ENCODE measurements around the gene PFKFB2. TPM values are rescaled to one million over a fixed set of nuclear protein-coding genes. Genes with fewer than 3 reads are reported as not detected.

Gene PFKFB2
- total RNA-seq, 1 donor from 2014 or later, result 2.2 TPM

DNA sequence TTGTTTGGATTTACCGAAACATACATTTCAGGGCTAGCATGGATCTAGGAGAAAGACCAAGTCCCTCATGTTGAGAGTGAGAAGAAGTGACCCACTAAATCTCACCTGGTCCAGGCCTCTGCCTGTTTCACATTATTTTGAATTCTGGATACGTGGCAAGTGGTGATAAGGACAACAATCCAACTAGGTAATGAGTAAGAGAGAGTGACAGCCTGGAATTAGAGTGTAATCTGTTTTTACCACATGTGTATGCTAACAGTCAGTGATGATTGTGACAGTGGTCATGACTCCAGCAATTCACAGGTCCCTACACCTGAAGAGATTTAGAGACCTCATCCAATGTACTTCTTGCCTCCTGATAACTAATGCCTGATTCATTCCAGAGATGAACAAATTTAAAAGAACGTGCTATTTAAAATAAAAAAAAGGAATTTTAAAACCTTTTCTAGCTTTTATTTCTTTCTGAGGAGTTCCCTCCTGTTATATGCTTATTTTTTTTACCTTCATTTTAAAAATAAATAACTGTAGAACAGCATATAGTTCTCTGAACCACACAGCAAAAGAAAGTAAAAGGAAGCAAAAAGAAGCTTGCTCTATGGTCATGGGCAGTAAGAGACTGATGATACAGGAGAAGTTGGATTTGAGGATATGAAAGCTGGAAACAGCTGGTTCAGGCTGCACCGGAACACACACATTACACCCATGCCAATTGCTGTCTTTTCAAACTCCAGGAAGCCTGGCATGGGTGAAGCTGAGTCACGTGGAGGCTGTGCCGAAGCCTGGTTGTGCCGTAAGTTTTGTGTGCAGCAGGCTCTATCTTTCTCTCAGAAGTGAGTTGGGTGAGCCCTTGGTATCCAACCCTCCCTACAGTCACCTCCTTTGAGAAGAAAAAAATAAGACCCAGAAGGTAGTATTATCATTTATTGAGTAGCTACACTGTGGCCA lies 35.2 kb upstream of the PFKFB2 start:
- H3K27ac Mint-ChIP-seq, result no peak overlapping the region
- no peak overlapping the region for H3K4me3 Mint-ChIP-seq (ENCODE audit: low read depth)
- no peaks in the 10 kb centered on the region for H3K9me3 Mint-ChIP-seq
- no peak for DNase-seq (ENCODE audit: low spot score)
- intact Hi-C loops (cut with micrococcal nuclease), result no loop called here
- peaks cover 6% of the 10 kb centered on the region for H3K4me1 Mint-ChIP-seq (ENCODE audit: low read depth)
- peaks cover 19% of the 10 kb centered on the region for H3K27me3 Mint-ChIP-seq (ENCODE audit: low read depth)
- H3K36me3 Mint-ChIP-seq (ENCODE audit: low read depth), result no peaks in the 10 kb centered on the region

DNA sequence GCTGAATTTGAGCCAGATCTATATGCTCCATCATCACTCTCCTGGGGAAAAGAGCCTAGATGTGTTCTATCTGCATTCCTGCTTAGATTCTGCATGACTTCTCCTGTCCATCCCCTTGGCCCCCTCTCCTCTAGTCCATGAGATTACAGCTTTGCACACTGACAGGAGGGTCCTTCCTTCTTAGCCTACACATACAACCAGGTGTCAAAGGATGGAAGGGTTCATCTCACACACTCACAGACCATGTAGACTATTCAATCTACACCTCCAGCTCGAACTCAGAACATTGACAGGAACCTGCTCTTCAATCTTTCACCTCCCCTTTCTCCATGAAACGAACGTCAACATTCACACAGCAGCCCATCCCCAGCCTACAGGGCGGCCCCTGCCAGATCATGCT lies 34.4 kb upstream of the PFKFB2 start:
- no peaks in the 10 kb centered on the region for H3K9me3 Mint-ChIP-seq
- H3K4me3 Mint-ChIP-seq (ENCODE audit: low read depth), result no peak overlapping the region
- intact Hi-C loops (cut with micrococcal nuclease), result no loop called here
- DNase-seq (ENCODE audit: low spot score), result no peak
- no peaks in the 10 kb centered on the region for H3K36me3 Mint-ChIP-seq (ENCODE audit: low read depth)
- peaks cover 6% of the 10 kb centered on the region for H3K4me1 Mint-ChIP-seq (ENCODE audit: low read depth)
- H3K27me3 Mint-ChIP-seq (ENCODE audit: low read depth), result peaks cover 14% of the 10 kb centered on the region
- H3K27ac Mint-ChIP-seq, result no peak overlapping the region

DNA sequence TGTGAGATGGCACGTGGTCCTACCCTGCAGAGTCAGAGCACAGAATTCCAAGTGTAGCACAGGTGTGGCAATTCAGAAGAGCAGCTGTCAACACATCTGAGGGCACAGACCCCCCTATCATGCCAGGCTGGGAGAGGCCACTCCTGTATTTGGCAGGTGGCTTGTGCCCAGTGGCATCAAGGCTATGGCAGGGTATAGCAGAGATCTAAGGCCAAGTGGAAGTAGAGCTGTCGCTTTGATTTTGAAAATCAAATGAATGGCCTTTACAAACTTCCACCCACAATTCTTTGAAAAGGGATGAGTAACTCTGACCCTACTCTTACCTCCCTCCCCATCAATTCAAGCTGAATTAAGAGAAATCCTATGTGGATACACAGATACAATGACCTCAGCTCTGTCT lies 33.9 kb upstream of the PFKFB2 start:
- no peak overlapping the region for H3K4me3 Mint-ChIP-seq (ENCODE audit: low read depth)
- intact Hi-C loops (cut with micrococcal nuclease), result no loop called here
- H3K36me3 Mint-ChIP-seq (ENCODE audit: low read depth), result no peaks in the 10 kb centered on the region
- H3K27me3 Mint-ChIP-seq (ENCODE audit: low read depth), result peaks cover 13% of the 10 kb centered on the region
- H3K27ac Mint-ChIP-seq, result no peak overlapping the region
- H3K4me1 Mint-ChIP-seq (ENCODE audit: low read depth), result peaks cover 9% of the 10 kb centered on the region
- no peaks in the 10 kb centered on the region for H3K9me3 Mint-ChIP-seq
- no peak for DNase-seq (ENCODE audit: low spot score)

DNA sequence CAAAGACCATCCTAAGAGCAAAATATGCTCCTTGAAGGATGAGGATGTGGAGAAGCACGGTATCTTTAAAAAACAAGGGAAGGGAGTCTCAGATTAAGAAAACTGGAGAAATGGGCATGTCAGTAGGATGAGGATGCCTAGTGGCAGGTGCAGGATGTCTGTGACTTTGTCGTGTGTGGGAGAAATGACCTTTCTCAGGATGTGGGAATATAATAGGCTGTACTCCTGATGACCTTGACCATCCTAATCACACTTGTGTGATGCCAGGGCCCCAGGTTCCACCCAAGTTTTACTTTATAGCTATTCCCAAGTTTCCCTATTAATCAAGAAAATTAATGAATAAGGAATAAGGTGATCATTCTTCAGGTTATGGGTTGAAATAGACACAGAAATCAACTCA lies 33.4 kb upstream of the PFKFB2 start:
- no peaks in the 10 kb centered on the region for H3K36me3 Mint-ChIP-seq (ENCODE audit: low read depth)
- DNase-seq (ENCODE audit: low spot score), result no peak
- H3K27me3 Mint-ChIP-seq (ENCODE audit: low read depth), result peaks cover 10% of the 10 kb centered on the region
- H3K4me3 Mint-ChIP-seq (ENCODE audit: low read depth), result no peak overlapping the region
- H3K9me3 Mint-ChIP-seq, result no peaks in the 10 kb centered on the region
- H3K27ac Mint-ChIP-seq, result no peak overlapping the region
- peaks cover 14% of the 10 kb centered on the region for H3K4me1 Mint-ChIP-seq (ENCODE audit: low read depth)
- intact Hi-C loops (cut with micrococcal nuclease), result no loop called here

- peaks cover 15% of the 10 kb centered on the region for H3K4me1 Mint-ChIP-seq (ENCODE audit: low read depth)
- no peak overlapping the region for H3K4me3 Mint-ChIP-seq (ENCODE audit: low read depth)
- H3K36me3 Mint-ChIP-seq (ENCODE audit: low read depth), result no peaks in the 10 kb centered on the region
- peaks cover 7% of the 10 kb centered on the region for H3K27me3 Mint-ChIP-seq (ENCODE audit: low read depth)
- no peaks in the 10 kb centered on the region for H3K9me3 Mint-ChIP-seq
- no peak overlapping the region for H3K27ac Mint-ChIP-seq
- intact Hi-C loops (cut with micrococcal nuclease), result no loop called here
- DNase-seq (ENCODE audit: low spot score), result no peak
These were observed 32.9 kb upstream of the PFKFB2 start for GRCh38 chr1:207020065-207020708.

- H3K4me3 Mint-ChIP-seq (ENCODE audit: low read depth), result no peak overlapping the region
- intact Hi-C loops (cut with micrococcal nuclease), result no loop called here
- no peak overlapping the region for H3K27ac Mint-ChIP-seq
- no peak for DNase-seq (ENCODE audit: low spot score)
- peaks cover 18% of the 10 kb centered on the region for H3K4me1 Mint-ChIP-seq (ENCODE audit: low read depth)
- peaks cover 7% of the 10 kb centered on the region for H3K27me3 Mint-ChIP-seq (ENCODE audit: low read depth)
- no peaks in the 10 kb centered on the region for H3K9me3 Mint-ChIP-seq
- H3K36me3 Mint-ChIP-seq (ENCODE audit: low read depth), result no peaks in the 10 kb centered on the region
These were observed 32.4 kb upstream of the PFKFB2 start for GRCh38 chr1:207020709-207021107.

DNA sequence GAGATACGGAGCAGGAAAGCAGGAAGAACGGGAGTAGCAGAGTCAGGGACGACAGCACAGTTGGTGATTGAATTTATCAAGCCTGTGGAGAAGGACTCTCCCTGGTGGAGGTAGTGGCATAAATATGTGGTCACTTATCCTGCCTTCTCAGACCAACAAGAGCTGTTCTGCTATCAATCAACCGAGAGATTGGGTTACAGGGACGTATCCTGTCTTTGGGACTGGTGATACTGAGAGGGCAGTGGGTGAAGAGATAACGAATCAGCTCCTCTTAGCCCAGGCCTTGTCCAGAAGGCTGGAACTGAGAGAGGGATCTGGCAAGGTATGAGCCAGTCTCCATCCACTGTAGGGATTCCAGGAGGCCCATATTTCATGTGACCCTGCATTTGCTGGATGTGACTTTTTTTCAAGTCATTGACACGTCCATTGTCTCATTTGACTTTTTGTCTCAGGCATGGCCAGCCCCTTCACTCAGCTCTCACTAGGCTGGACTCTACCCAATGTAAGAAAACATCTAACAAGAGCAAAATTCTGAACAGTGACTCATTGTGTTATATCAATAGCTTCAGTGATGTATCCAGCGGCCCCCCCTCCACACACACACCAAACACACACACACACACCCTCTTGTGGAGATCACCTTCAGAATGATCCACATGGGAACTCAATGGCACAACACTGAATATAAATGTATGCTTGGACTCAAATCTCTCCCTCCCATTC lies 31.8 kb upstream of the PFKFB2 start:
- no peak overlapping the region for H3K27ac Mint-ChIP-seq
- intact Hi-C loops (cut with micrococcal nuclease), result no loop called here
- peaks cover 15% of the 10 kb centered on the region for H3K4me1 Mint-ChIP-seq (ENCODE audit: low read depth)
- no peak overlapping the region for H3K4me3 Mint-ChIP-seq (ENCODE audit: low read depth)
- H3K36me3 Mint-ChIP-seq (ENCODE audit: low read depth), result no peaks in the 10 kb centered on the region
- peaks cover 8% of the 10 kb centered on the region for H3K27me3 Mint-ChIP-seq (ENCODE audit: low read depth)
- no peak for DNase-seq (ENCODE audit: low spot score)
- no peaks in the 10 kb centered on the region for H3K9me3 Mint-ChIP-seq

DNA sequence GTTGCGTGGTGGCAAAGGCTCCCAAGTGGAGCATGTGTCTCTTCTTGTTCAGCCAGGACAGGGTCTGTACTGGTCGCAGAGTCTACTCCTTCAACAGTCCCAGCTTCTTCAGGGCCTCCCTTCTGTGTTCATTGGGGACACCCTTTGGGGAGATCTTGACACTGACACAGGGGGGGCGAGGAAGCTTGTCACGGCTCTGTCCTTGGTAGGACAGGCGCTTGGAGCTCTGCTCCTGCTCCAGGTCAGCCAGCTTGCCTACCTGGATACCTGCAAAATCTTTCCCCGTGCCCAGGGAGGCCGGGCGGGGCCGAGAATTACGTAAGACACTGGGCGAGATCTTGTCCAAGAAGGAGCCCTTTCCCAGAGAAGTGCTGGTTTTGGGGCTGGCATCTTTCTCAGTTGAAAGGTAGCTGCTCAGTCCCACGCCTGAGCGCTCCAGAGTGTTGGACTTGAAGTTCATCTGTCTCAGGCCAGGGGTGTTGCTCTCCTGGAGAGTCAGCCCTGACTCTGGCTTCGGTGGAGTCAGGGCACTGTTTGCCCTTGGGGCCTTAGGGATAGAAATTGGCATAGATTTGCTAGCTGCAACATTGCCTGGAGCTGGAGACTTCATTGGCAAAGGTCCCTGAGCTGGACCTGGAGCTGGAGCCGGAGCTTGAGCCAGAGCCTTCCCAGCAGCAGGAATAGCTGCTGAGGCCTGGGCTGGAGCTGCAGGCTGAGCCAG lies 31.0 kb upstream of the PFKFB2 start:
- H3K4me1 Mint-ChIP-seq (ENCODE audit: low read depth), result peaks cover 15% of the 10 kb centered on the region
- H3K27ac Mint-ChIP-seq, result no peak overlapping the region
- no peak overlapping the region for H3K4me3 Mint-ChIP-seq (ENCODE audit: low read depth)
- no peaks in the 10 kb centered on the region for H3K9me3 Mint-ChIP-seq
- peaks cover 8% of the 10 kb centered on the region for H3K27me3 Mint-ChIP-seq (ENCODE audit: low read depth)
- no peak for DNase-seq (ENCODE audit: low spot score)
- intact Hi-C loops (cut with micrococcal nuclease), result no loop called here
- no peaks in the 10 kb centered on the region for H3K36me3 Mint-ChIP-seq (ENCODE audit: low read depth)

DNA sequence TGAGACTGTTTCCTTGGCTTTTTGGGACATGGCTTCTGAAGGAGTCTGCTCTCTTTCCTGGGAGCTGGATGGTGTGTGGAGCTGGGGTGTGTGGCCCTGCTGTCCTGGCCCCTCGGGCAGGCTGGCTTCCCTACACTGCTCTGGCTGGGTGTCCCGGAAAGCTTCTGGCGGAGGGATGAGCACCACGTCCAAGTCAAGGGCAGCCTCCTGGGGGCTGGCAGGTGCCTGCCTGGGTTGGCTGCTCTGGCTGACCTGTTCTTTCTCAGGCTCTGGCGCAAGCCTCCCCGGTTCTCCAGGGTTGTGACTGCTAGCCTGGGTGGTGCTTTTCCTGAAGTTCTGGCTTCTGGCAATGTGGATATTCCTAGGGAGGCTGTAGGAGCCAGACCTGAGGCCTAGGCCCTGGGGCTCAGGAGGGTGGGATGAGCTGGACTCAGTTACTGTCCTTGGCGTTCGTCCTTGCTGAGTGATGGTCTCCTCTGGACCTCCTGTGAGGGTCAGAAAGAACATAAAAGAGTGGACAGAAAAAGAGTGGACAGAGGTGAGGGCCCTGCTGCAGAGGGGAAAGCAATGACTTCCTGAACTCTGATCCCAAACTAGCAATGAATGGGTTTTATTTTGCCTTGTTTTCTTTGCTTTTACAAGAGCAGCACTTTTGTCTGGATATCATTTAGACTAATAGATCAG lies 29.9 kb upstream of the PFKFB2 start:
- no peak overlapping the region for H3K27ac Mint-ChIP-seq
- peaks cover 9% of the 10 kb centered on the region for H3K27me3 Mint-ChIP-seq (ENCODE audit: low read depth)
- H3K36me3 Mint-ChIP-seq (ENCODE audit: low read depth), result no peaks in the 10 kb centered on the region
- intact Hi-C loops (cut with micrococcal nuclease), result no loop called here
- no peaks in the 10 kb centered on the region for H3K9me3 Mint-ChIP-seq
- H3K4me3 Mint-ChIP-seq (ENCODE audit: low read depth), result no peak overlapping the region
- DNase-seq (ENCODE audit: low spot score), result no peak
- H3K4me1 Mint-ChIP-seq (ENCODE audit: low read depth), result peaks cover 15% of the 10 kb centered on the region

- Mint-ChIP-seq H3K36me3 (ENCODE audit: low read depth) (no peaks in the 10 kb centered on the region), H3K27ac (peak overlapping the region; percentile 40), H3K9me3 (no peaks in the 10 kb centered on the region), H3K4me1 (ENCODE audit: low read depth) (peaks cover 15% of the 10 kb centered on the region), H3K4me3 (ENCODE audit: low read depth) (no peak overlapping the region), H3K27me3 (ENCODE audit: low read depth) (peaks cover 10% of the 10 kb centered on the region)
- intact Hi-C loops (cut with micrococcal nuclease), result no loop called here
- no peak for DNase-seq (ENCODE audit: low spot score)
These were observed 28.6 kb upstream of the PFKFB2 start for GRCh38 chr1:207024202-207025145.

- no peaks in the 10 kb centered on the region for H3K9me3 Mint-ChIP-seq
- DNase-seq (ENCODE audit: low spot score), result no peak
- peaks cover 16% of the 10 kb centered on the region for H3K4me1 Mint-ChIP-seq (ENCODE audit: low read depth)
- intact Hi-C loops (cut with micrococcal nuclease), result no loop called here
- peaks cover 17% of the 10 kb centered on the region for H3K27me3 Mint-ChIP-seq (ENCODE audit: low read depth)
- H3K36me3 Mint-ChIP-seq (ENCODE audit: low read depth), result no peaks in the 10 kb centered on the region
- H3K27ac Mint-ChIP-seq, result no peak overlapping the region
- H3K4me3 Mint-ChIP-seq (ENCODE audit: low read depth), result no peak overlapping the region
These were observed 27.8 kb upstream of the PFKFB2 start for GRCh38 chr1:207025146-207025880.
